WERI-Rb-1 (cell line): ENCODE data around the gene PTOV1.

ENCODE experiments used
- DNase-seq: peaks from one replicate; pipeline ENCODE4 v3.0.0-alpha.2; 2020
- H3K27ac ChIP-seq: fragments of 250-450 bp; sonication (Bioruptor Pico); 2 replicates; pipeline ENCODE4 v1.5.1; 2020; ENCODE audit warnings: mild to moderate bottlenecking, moderate library complexity
- H3K27me3 ChIP-seq: fragments of 250-450 bp; sonication (Bioruptor Pico); 2 replicates; pipeline ENCODE4 v1.5.1; 2021; ENCODE audit warnings: mild to moderate bottlenecking, low read depth, moderate library complexity; ENCODE audit not compliant: insufficient read depth, severe bottlenecking
- H3K36me3 ChIP-seq: fragments of 250-450 bp; sonication (Bioruptor Pico); 2 replicates; pipeline ENCODE4 v1.5.1; 2020; ENCODE audit warnings: mild to moderate bottlenecking, moderate library complexity
- H3K4me3 ChIP-seq: 2 replicates; pipeline ENCODE4 v1.5.1; 2011; ENCODE audit warnings: low read depth, mild to moderate bottlenecking, control low read depth, low read length
- H3K9me3 ChIP-seq: fragments of 250-450 bp; sonication (Bioruptor Pico); 2 replicates; pipeline ENCODE4 v1.5.1; 2021; ENCODE audit warnings: mild to moderate bottlenecking, moderate library complexity; ENCODE audit not compliant: severe bottlenecking
- TF ChIP-seq, protein P1 (sequence below): IDR thresholded peaks from 2 replicates; pipeline ENCODE4 v1.5.1; 2011; ENCODE audit warnings: low read depth, mild to moderate bottlenecking, control low read depth, inconsistent platforms, low read length

Gene PTOV1

DNA sequence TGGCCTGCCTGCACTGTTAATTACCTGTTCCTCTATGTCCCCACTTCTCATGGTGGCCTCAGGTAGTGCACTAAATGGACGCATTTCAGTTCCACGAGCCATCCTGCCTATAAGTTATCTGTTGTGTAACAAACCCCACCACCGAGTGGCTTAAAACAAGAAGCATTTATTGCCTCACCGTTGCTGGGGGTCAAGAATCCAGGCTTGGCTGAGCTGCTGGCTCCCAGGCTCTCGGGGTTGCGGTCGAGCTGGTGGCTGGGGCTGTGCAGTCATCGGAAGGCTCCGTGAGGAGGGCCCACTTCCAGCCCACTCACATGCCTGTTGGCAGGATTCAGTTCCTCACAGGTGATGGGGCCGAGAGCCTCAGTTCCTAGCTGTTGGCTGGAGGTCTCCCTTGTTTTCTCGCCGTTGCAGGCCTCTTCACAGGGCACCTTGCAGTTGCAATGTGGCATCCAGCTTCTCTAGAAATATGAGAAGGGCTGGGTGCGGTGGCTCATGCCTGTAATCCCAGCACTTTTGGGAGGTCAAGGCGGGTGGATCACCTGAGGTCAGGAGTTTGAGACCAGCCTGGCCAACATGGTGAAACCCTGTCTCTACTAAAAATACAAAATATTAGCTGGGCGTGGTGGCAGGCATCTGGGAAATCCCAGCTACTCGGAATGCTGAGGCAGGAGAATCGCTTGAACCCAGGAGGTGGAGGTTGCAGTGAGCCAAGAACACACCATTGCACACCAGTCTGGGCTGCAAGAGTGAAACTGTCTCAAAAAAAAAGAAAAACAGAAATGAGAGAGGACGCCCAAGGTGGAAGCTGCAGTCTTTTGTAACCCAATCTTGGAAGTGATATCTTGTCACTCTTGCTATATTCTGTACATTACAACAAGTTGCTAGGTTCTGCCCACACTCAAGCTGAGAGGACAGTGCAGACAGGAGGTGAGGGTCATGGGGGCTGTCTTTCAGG is 6.5 kb upstream of the PTOV1 start:
- TF ChIP-seq, protein P1, sequence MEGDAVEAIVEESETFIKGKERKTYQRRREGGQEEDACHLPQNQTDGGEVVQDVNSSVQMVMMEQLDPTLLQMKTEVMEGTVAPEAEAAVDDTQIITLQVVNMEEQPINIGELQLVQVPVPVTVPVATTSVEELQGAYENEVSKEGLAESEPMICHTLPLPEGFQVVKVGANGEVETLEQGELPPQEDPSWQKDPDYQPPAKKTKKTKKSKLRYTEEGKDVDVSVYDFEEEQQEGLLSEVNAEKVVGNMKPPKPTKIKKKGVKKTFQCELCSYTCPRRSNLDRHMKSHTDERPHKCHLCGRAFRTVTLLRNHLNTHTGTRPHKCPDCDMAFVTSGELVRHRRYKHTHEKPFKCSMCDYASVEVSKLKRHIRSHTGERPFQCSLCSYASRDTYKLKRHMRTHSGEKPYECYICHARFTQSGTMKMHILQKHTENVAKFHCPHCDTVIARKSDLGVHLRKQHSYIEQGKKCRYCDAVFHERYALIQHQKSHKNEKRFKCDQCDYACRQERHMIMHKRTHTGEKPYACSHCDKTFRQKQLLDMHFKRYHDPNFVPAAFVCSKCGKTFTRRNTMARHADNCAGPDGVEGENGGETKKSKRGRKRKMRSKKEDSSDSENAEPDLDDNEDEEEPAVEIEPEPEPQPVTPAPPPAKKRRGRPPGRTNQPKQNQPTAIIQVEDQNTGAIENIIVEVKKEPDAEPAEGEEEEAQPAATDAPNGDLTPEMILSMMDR = no peak
- Histone ChIP-seq H3K27ac (no peak overlapping the region), H3K36me3 (peaks cover 17% of the 10 kb centered on the region), H3K4me3 (no peak overlapping the region), H3K27me3 (no peaks in the 10 kb centered on the region), H3K9me3 (no peaks in the 10 kb centered on the region)
- no peak for DNase-seq

DNA sequence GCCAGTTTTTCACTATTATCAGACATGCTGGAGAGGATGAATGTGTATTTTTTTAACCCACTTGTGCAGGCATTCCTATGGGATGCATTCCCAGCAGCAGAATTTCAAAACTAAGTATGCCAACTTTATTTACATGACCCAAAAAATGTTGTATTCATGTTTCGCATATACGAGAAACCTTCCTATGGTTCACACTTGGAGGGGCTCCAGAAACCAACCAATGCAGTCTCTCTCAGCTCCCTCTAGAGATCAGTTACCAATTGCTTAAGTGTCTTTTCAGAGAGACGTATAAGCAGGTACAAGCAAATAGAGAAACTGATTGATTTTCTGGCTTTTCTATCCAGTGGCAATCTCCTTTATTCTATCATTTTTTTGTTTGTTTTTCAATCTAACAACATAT is 5.5 kb upstream of the PTOV1 start:
- H3K9me3 ChIP-seq = no peaks in the 10 kb centered on the region
- TF ChIP-seq, protein P1 = no peak
- no peaks in the 10 kb centered on the region for H3K27me3 ChIP-seq
- DNase-seq = no peak
- H3K27ac ChIP-seq = no peak overlapping the region
- no peak overlapping the region for H3K4me3 ChIP-seq
- peaks cover 7% of the 10 kb centered on the region for H3K36me3 ChIP-seq

DNA sequence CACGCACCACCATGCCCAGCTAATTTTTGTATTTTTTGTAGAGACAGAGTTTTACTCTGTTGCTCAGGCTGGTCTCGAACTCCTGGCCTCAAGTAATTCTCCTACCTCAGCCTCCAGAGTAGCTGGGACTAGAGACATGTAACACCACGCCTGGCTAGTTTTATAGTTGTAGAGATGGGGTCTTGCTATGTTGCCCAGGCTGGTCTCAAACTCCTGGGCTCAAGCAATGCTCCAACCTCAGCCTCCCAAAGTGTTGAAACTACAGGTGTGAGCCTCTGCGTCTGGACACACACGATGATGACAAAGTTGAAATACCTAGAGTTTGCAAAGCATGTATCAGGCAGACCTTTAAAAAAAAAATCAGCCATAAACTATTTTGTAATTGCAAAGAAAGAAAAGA is 4.6 kb upstream of the PTOV1 start:
- Histone ChIP-seq H3K9me3 (no peaks in the 10 kb centered on the region), H3K4me3 (no peak overlapping the region), H3K36me3 (no peaks in the 10 kb centered on the region; the same call in 1 of the 2 replicates), H3K27ac (no peak overlapping the region), H3K27me3 (no peaks in the 10 kb centered on the region)
- TF ChIP-seq, protein P1 = no peak
- no peak for DNase-seq

GRCh38 chr19:49847731-49848696 is 2.9 kb upstream of the PTOV1 start:
- Histone ChIP-seq H3K27me3 (no peaks in the 10 kb centered on the region), H3K9me3 (no peaks in the 10 kb centered on the region), H3K27ac (no peak overlapping the region), H3K36me3 (peaks cover 11% of the 10 kb centered on the region), H3K4me3 (no peak overlapping the region)
- DNase-seq = no peak
- TF ChIP-seq, protein P1 = no peak

GRCh38 chr19:49848938-49849337 is 2.0 kb upstream of the PTOV1 start:
- Histone ChIP-seq H3K9me3 (no peaks in the 10 kb centered on the region), H3K27me3 (no peaks in the 10 kb centered on the region), H3K36me3 (peaks cover 15% of the 10 kb centered on the region), H3K27ac (no peak overlapping the region), H3K4me3 (no peak overlapping the region)
- TF ChIP-seq, protein P1 = no peak
- no peak for DNase-seq
